Muscle layer of colon (tissue), 2 donors: ENCODE measurements around the gene ERH.

Source experiments
- H3K27ac ChIP-seq: one replicate; pipeline ENCODE4 v1.7.0; 2013; ENCODE audit warnings: low read depth, mild to moderate bottlenecking, low read length, moderate library complexity
- H3K27me3 ChIP-seq, 2 donors: one replicate each; pipeline ENCODE4 v1.7.0; 2013; ENCODE audit warnings: low read length in 2 of 2, mild to moderate bottlenecking in 2 of 2; ENCODE audit not compliant: insufficient read depth in 2 of 2, control insufficient read depth in 1 of 2
- H3K36me3 ChIP-seq: one replicate; pipeline ENCODE4 v1.7.0; 2013; ENCODE audit warnings: mild to moderate bottlenecking, low read length; ENCODE audit not compliant: insufficient read depth
- H3K4me1 ChIP-seq: one replicate; pipeline ENCODE4 v1.7.0; 2013; ENCODE audit warnings: mild to moderate bottlenecking, low read length; ENCODE audit not compliant: insufficient read depth
- H3K4me3 ChIP-seq, 2 donors: one replicate each; pipeline ENCODE4 v1.7.0; 2013; ENCODE audit warnings: low read length in 2 of 2, low read depth in 1 of 2, mild to moderate bottlenecking in 1 of 2, moderate library complexity in 1 of 2
- H3K9ac ChIP-seq: one replicate; pipeline ENCODE4 v1.7.0; 2013; ENCODE audit warnings: low read length
- H3K9me3 ChIP-seq: one replicate; pipeline ENCODE4 v1.7.0; 2013; ENCODE audit warnings: mild to moderate bottlenecking, low read length
- donor health status: abdominal sarcoma.
- donor health status: Adenocarcinoma of cecum.

ERH gene

GRCh38 chr14:69398053-69398817 is at the start of gene ERH, which contains the start of gene SLC39A9:
TSS of gene ERH (minus strand) at chr14:69398299. CDS start at chr14:69398233, 66 bp downstream.
TSS of gene SLC39A9 (plus strand) at chr14:69398692. CDS start at chr14:69399370, 678 bp downstream.
- no peaks in the 10 kb centered on the region for H3K9me3 ChIP-seq

GRCh38 chr14:69443296-69443805 is 45.3 kb upstream of the ERH start:
- no peak overlapping the region for H3K27ac ChIP-seq
- H3K9me3 ChIP-seq: no peaks in the 10 kb centered on the region

More at GRCh38 chr14:69398053-69398817, at the start of gene ERH, which contains the start of gene SLC39A9:
- Histone ChIP-seq H3K4me3 (peak within 1 kb of the TSS; percentile 73 to 91), H3K4me1 (peaks cover 46% of the 10 kb centered on the region), H3K27ac (peak within 1 kb of the TSS; percentile 89), H3K9ac (peak within 1 kb of the TSS; percentile 80), H3K27me3 (no peaks in the 10 kb centered on the region), H3K36me3 (peaks cover 25% of the 10 kb centered on the region)

GRCh38 chr14:69441948-69442347 is 43.8 kb upstream of the ERH start:
- Histone ChIP-seq H3K4me3 (no peak overlapping the region), H3K9ac (no peak overlapping the region), H3K36me3 (peaks cover 11% of the 10 kb centered on the region), H3K27me3 (no peaks in the 10 kb centered on the region), H3K9me3 (no peaks in the 10 kb centered on the region), H3K27ac (no peak overlapping the region), H3K4me1 (no peaks in the 10 kb centered on the region)

More at GRCh38 chr14:69443296-69443805, 45.3 kb upstream of the ERH start:
- no peak overlapping the region for H3K4me3 ChIP-seq
- peaks cover 11% of the 10 kb centered on the region for H3K36me3 ChIP-seq
- H3K27me3 ChIP-seq: no peaks in the 10 kb centered on the region
- H3K4me1 ChIP-seq: no peaks in the 10 kb centered on the region
- no peak overlapping the region for H3K9ac ChIP-seq

GRCh38 chr14:69439521-69440270 is 41.6 kb upstream of the ERH start:
- no peak overlapping the region for H3K27ac ChIP-seq
- peaks cover 11% of the 10 kb centered on the region for H3K36me3 ChIP-seq
- H3K9me3 ChIP-seq: no peaks in the 10 kb centered on the region
- H3K4me1 ChIP-seq: no peaks in the 10 kb centered on the region
- H3K27me3 ChIP-seq: no peaks in the 10 kb centered on the region
- H3K9ac ChIP-seq: no peak overlapping the region
- H3K4me3 ChIP-seq: no peak overlapping the region

GRCh38 chr14:69432364-69432763 is 34.3 kb upstream of the ERH start:
- no peaks in the 10 kb centered on the region for H3K36me3 ChIP-seq
- no peaks in the 10 kb centered on the region for H3K4me1 ChIP-seq
- no peak overlapping the region for H3K9ac ChIP-seq
- H3K27me3 ChIP-seq: no peaks in the 10 kb centered on the region
- H3K4me3 ChIP-seq: no peak overlapping the region
- no peaks in the 10 kb centered on the region for H3K9me3 ChIP-seq
- H3K27ac ChIP-seq: no peak overlapping the region

- Histone ChIP-seq H3K27me3 (no peaks in the 10 kb centered on the region), H3K4me1 (no peaks in the 10 kb centered on the region), H3K9me3 (no peaks in the 10 kb centered on the region), H3K9ac (no peak overlapping the region), H3K27ac (no peak overlapping the region), H3K4me3 (no peak overlapping the region), H3K36me3 (peaks cover 11% of the 10 kb centered on the region)
Measured at GRCh38 chr14:69430306-69430939, 32.3 kb upstream of the ERH start.

- H3K27me3 ChIP-seq: no peaks in the 10 kb centered on the region
- no peak overlapping the region for H3K27ac ChIP-seq
- no peak overlapping the region for H3K4me3 ChIP-seq
- H3K9me3 ChIP-seq: no peaks in the 10 kb centered on the region
- H3K4me1 ChIP-seq: no peaks in the 10 kb centered on the region
- H3K9ac ChIP-seq: no peak overlapping the region
- peaks cover 11% of the 10 kb centered on the region for H3K36me3 ChIP-seq
Measured at GRCh38 chr14:69429643-69430042, 31.5 kb upstream of the ERH start.

- Histone ChIP-seq H3K9ac (no peak overlapping the region), H3K36me3 (peaks cover 11% of the 10 kb centered on the region), H3K4me3 (no peak overlapping the region), H3K9me3 (no peaks in the 10 kb centered on the region), H3K4me1 (no peaks in the 10 kb centered on the region), H3K27me3 (no peaks in the 10 kb centered on the region), H3K27ac (no peak overlapping the region)
Measured at GRCh38 chr14:69428289-69428998, 30.3 kb upstream of the ERH start.

- H3K27ac ChIP-seq: no peak overlapping the region
- no peaks in the 10 kb centered on the region for H3K4me1 ChIP-seq
- H3K9ac ChIP-seq: no peak overlapping the region
- H3K9me3 ChIP-seq: no peaks in the 10 kb centered on the region
- peaks cover 11% of the 10 kb centered on the region for H3K36me3 ChIP-seq
- no peaks in the 10 kb centered on the region for H3K27me3 ChIP-seq
- no peak overlapping the region for H3K4me3 ChIP-seq
Measured at GRCh38 chr14:69427596-69427995, 29.5 kb upstream of the ERH start.

- Histone ChIP-seq H3K36me3 (peaks cover 11% of the 10 kb centered on the region), H3K9ac (no peak overlapping the region), H3K4me3 (no peak overlapping the region), H3K27ac (no peak overlapping the region), H3K9me3 (no peaks in the 10 kb centered on the region), H3K4me1 (no peaks in the 10 kb centered on the region), H3K27me3 (no peaks in the 10 kb centered on the region)
Measured at GRCh38 chr14:69424149-69424923, 26.2 kb upstream of the ERH start.
